Mononuclear cell (primary cell): ENCODE results near the gene PHACTR1. TPM values are rescaled to one million over a fixed set of nuclear protein-coding genes. Genes with fewer than 3 reads are reported as not detected.

ENCODE experiments used
- H3K27me3 ChIP-seq: 2 replicates; pipeline ENCODE4 v1.6.0; 2011; ENCODE audit warnings: low read length, control low read depth; ENCODE audit not compliant: insufficient read depth
- H3K4me1 ChIP-seq: 2 replicates; pipeline ENCODE4 v1.5.1; 2011; ENCODE audit warnings: mild to moderate bottlenecking, low read length, control low read depth; ENCODE audit not compliant: insufficient read depth
- H3K4me3 ChIP-seq: 2 replicates; pipeline ENCODE4 v1.5.1; 2011; ENCODE audit warnings: mild to moderate bottlenecking, low read length, moderate library complexity
- H3K9me3 ChIP-seq: 2 replicates; pipeline ENCODE4 v1.5.1; 2011; ENCODE audit warnings: low read depth, mild to moderate bottlenecking, control low read depth, low read length
- total RNA-seq: library from RNA; depleted of rRNA; stranded (reverse); fragments of >200 nt; gene quantifications from one replicate; pipeline ENCODE4 v1.2.3, GENCODE V29; 2012

PHACTR1 gene
- total RNA-seq, 1 donor, result 81.6 TPM

DNA sequence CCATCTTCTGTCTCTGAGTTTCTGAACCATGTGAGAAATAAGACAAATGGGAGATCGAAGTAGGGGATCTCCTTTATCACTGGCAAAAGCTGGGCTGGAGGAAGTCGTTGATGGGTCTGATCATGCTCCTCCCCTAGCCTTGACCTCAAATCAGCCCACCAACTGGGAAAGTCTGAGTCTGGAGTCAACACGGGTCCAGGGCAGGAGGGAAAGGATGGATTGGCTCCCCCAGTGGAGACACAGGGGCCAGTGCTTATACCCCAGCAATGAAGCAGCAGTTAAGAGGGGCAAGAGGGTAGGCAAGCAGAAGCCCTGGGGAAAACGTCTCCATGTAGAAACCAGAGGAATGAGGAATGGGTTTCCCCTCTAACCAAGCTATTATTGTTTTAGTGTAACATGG is 459.2 kb downstream of the PHACTR1 start:
- H3K4me1 ChIP-seq, result peaks cover 21% of the 10 kb centered on the region
- H3K4me3 ChIP-seq, result no peak overlapping the region

GRCh38 chr6:13177664-13178063 is 461.1 kb downstream of the PHACTR1 start:
- no peak overlapping the region for H3K4me3 ChIP-seq
- no peaks in the 10 kb centered on the region for H3K9me3 ChIP-seq
- peaks cover 14% of the 10 kb centered on the region for H3K4me1 ChIP-seq
- no peaks in the 10 kb centered on the region for H3K27me3 ChIP-seq

More for the DNA sequence above, 459.2 kb downstream of the PHACTR1 start:
- H3K9me3 ChIP-seq, result no peaks in the 10 kb centered on the region
- H3K27me3 ChIP-seq, result no peaks in the 10 kb centered on the region

- Histone ChIP-seq H3K9me3 (no peaks in the 10 kb centered on the region), H3K27me3 (no peaks in the 10 kb centered on the region), H3K4me3 (no peak overlapping the region), H3K4me1 (peaks cover 14% of the 10 kb centered on the region)
Observed at GRCh38 chr6:13178107-13178506, 461.5 kb downstream of the PHACTR1 start.

GRCh38 chr6:13180538-13180937 is 464.0 kb downstream of the PHACTR1 start:
- H3K4me1 ChIP-seq, result peaks cover 14% of the 10 kb centered on the region
- no peaks in the 10 kb centered on the region for H3K9me3 ChIP-seq
- H3K27me3 ChIP-seq, result no peaks in the 10 kb centered on the region
- H3K4me3 ChIP-seq, result no peak overlapping the region

GRCh38 chr6:13181393-13181792 is 464.8 kb downstream of the PHACTR1 start:
- Histone ChIP-seq H3K4me1 (peaks cover 14% of the 10 kb centered on the region), H3K4me3 (no peak overlapping the region), H3K27me3 (no peaks in the 10 kb centered on the region), H3K9me3 (no peaks in the 10 kb centered on the region)

GRCh38 chr6:13183415-13184088 is 467.0 kb downstream of the PHACTR1 start:
- no peaks in the 10 kb centered on the region for H3K27me3 ChIP-seq
- H3K4me3 ChIP-seq, result no peak overlapping the region
- peaks cover 4% of the 10 kb centered on the region for H3K4me1 ChIP-seq
- no peaks in the 10 kb centered on the region for H3K9me3 ChIP-seq

DNA sequence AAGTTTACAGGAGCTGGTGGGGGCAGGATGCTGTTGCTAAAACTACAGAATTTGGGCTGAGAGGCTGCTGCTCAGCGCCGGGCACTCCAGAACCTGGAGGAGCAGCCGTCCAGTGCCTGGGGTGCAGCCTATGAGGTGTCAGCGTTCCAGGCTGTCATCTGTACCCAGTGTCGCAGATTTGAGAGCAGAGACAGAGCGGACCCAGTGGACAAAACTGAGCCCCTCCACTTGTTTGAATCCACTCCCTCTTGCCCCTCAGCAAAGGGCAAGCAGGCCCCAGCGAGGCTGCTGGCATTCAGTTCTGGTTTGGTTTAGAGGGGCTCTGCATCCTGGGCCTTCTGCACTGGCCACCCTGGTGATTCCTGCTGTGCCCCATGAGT is 467.5 kb downstream of the PHACTR1 start:
- no peaks in the 10 kb centered on the region for H3K27me3 ChIP-seq
- H3K4me3 ChIP-seq, result no peak overlapping the region
- no peaks in the 10 kb centered on the region for H3K9me3 ChIP-seq
- H3K4me1 ChIP-seq, result no peaks in the 10 kb centered on the region

DNA sequence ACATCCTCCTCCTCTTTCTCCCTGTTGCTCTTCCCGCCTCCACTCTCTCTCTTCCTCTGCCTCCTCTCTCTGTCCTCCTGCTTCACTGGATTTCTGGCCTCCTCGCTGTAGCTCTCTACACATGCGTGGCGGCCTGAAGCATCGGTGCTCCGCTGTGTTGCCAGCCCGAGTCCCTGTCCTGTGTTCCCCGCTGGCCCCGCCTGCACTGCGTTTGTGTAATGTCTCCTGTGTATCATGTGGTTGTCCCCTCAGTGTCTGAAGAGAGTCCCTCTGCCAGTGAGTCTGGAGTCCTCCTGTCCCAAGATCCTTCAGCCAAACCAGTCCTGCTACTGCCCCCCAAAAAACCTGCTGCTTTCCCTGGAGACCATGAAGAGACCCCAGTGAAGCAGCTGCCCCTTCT is 468.0 kb downstream of the PHACTR1 start:
- H3K9me3 ChIP-seq, result no peaks in the 10 kb centered on the region
- H3K4me1 ChIP-seq, result no peaks in the 10 kb centered on the region
- no peaks in the 10 kb centered on the region for H3K27me3 ChIP-seq
- H3K4me3 ChIP-seq, result no peak overlapping the region

DNA sequence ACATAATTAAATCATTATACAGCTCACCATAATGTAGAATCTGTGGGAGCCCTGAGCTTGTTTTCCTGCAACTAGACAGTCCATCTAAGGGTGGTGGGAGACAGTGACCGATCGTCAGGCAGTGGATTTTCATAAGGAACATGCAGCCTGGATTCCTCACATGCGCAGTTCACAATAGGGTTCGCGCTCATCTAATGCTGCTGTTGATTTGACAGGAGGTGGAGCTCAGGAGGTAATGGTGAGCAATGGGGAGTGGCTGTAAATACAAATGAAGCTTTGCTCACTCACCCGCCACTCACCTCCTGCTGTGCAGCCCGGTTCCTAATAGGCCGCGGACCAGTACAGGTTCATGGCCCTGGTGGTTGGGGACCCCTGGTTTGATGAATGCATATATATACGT is 470.3 kb downstream of the PHACTR1 start:
- Histone ChIP-seq H3K4me1 (no peaks in the 10 kb centered on the region), H3K27me3 (no peaks in the 10 kb centered on the region), H3K9me3 (no peaks in the 10 kb centered on the region), H3K4me3 (no peak overlapping the region)

GRCh38 chr6:13187692-13188091 is 471.1 kb downstream of the PHACTR1 start:
- Histone ChIP-seq H3K9me3 (no peaks in the 10 kb centered on the region), H3K4me3 (no peak overlapping the region), H3K4me1 (no peaks in the 10 kb centered on the region), H3K27me3 (no peaks in the 10 kb centered on the region)

GRCh38 chr6:13188306-13188705 is 471.7 kb downstream of the PHACTR1 start:
- Histone ChIP-seq H3K4me3 (no peak overlapping the region), H3K27me3 (no peaks in the 10 kb centered on the region), H3K4me1 (no peaks in the 10 kb centered on the region), H3K9me3 (no peaks in the 10 kb centered on the region)

DNA sequence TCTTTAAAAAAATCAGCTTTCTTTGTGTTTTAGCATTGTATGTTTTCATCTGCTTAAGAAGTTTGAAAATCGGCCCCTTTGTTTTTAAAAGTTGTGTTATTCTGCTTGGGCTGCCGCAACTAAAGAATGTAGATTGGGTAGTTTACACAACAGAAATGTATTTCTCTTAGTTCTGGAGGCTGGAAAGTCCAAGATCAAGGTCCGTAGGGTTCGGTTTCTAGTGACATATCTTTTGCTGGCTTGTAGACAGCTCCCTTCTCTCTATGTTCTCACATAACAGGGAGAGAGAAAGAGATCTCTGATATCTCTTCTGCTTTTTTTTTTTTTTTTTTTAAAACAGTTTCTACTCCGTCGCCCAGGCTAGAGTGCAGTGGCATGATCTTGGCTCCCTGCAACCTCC is 473.1 kb downstream of the PHACTR1 start:
- Histone ChIP-seq H3K4me3 (no peak overlapping the region), H3K4me1 (no peaks in the 10 kb centered on the region), H3K27me3 (no peaks in the 10 kb centered on the region), H3K9me3 (no peaks in the 10 kb centered on the region)

- peaks cover 4% of the 10 kb centered on the region for H3K4me1 ChIP-seq
- H3K27me3 ChIP-seq, result no peaks in the 10 kb centered on the region
- H3K4me3 ChIP-seq, result no peak overlapping the region
- H3K9me3 ChIP-seq, result no peaks in the 10 kb centered on the region
Observed at GRCh38 chr6:13190376-13190775, 473.8 kb downstream of the PHACTR1 start.

DNA sequence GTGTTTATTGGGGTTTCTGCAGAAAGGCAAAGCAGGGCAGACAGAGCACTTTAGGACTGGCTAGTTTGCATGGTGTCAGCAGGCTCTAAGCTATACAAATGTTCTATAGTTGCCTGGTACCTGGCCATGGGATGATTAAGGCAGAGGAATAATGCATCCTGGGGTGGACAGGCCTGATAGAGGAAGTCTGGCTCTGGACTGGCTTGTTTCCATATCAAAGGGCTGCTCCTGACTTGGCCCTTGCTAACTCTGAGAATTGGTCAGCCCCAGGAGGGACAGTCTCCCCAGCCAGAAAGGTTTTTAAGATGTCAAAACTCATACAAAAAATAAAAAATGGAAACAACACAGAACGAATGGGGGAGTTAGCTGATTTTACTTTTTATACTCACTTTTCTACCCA is 474.9 kb downstream of the PHACTR1 start:
- H3K4me1 ChIP-seq, result peaks cover 4% of the 10 kb centered on the region
- H3K9me3 ChIP-seq, result no peaks in the 10 kb centered on the region
- no peak overlapping the region for H3K4me3 ChIP-seq
- H3K27me3 ChIP-seq, result no peaks in the 10 kb centered on the region

GRCh38 chr6:13194852-13195251 is 478.3 kb downstream of the PHACTR1 start:
- Histone ChIP-seq H3K4me3 (no peak overlapping the region), H3K27me3 (no peaks in the 10 kb centered on the region), H3K9me3 (no peaks in the 10 kb centered on the region), H3K4me1 (peaks cover 4% of the 10 kb centered on the region)

GRCh38 chr6:13195803-13196202 is 479.2 kb downstream of the PHACTR1 start:
- H3K9me3 ChIP-seq, result no peaks in the 10 kb centered on the region
- H3K4me1 ChIP-seq, result peaks cover 4% of the 10 kb centered on the region
- H3K4me3 ChIP-seq, result no peak overlapping the region
- no peaks in the 10 kb centered on the region for H3K27me3 ChIP-seq
